Spleen (tissue), 11 donors: ENCODE data around the gene KRT8. TPM values are rescaled to one million over a fixed set of nuclear protein-coding genes. Genes with fewer than 3 reads are reported as not detected.

ENCODE experiments used
- DNase-seq: peaks from one replicate; pipeline ENCODE4 v3.0.0-alpha.2; 2020
- H3K27ac ChIP-seq, 8 donors: fragments of 200-600 bp; sonication (generic) in 7 of 8; 1 replicate in 4 of 8; 2 replicates in 4 of 8; pipeline versions ENCODE4 v1.5.0 to v1.8.0; 2016 to 2021; ENCODE audit warnings: inconsistent platforms in 4 of 8, mild to moderate bottlenecking in 4 of 8, moderate library complexity in 1 of 8
- H3K27me3 ChIP-seq, 7 donors: fragments of 200-600 bp; sonication (generic) in 6 of 7; replicated peaks in 1 of 7; 1 replicate in 4 of 7; 2 replicates in 3 of 7; pipeline versions ENCODE4 v1.5.0 to v1.8.0; 2016 to 2021; ENCODE audit warnings: inconsistent platforms in 3 of 7, mild to moderate bottlenecking in 1 of 7
- H3K36me3 ChIP-seq, 6 donors: fragments of 200-600 bp; sonication (generic) in 5 of 6; 1 replicate in 4 of 6; 2 replicates in 2 of 6; pipeline versions ENCODE4 v1.5.0 to v1.8.0; 2016 to 2021; ENCODE audit warnings: inconsistent platforms in 2 of 6
- H3K4me1 ChIP-seq, 6 donors: fragments of 200-600 bp; sonication (generic) in 5 of 6; 1 replicate in 3 of 6; 2 replicates in 3 of 6; pipeline versions ENCODE4 v1.5.0 to v1.8.0; 2016 to 2021; ENCODE audit warnings: inconsistent platforms in 3 of 6
- H3K4me3 ChIP-seq, 8 donors: fragments of 200-600 bp; sonication (generic) in 7 of 8; 1 replicate in 4 of 8; 2 replicates in 4 of 8; pipeline versions ENCODE4 v1.5.0 to v1.8.0; 2016 to 2021; ENCODE audit warnings: inconsistent platforms in 4 of 8, mild to moderate bottlenecking in 4 of 8, moderate library complexity in 2 of 8
- H3K9me3 ChIP-seq, 8 donors: fragments of 200-600 bp; sonication (generic) in 7 of 8; 1 replicate in 4 of 8; 2 replicates in 4 of 8; pipeline versions ENCODE4 v1.5.0 to v1.8.0; 2016 to 2021; ENCODE audit warnings: inconsistent platforms in 4 of 8
- CTCF ChIP-seq, 11 experiments: fragments of 200-600 bp in 7 of 11; fragments of 450-650 bp in 4 of 11; sonication (generic) in 4 of 11; IDR thresholded peaks in 8 of 11; conservative IDR thresholded peaks in 3 of 11; 1 replicate in 7 of 11; 2 replicates in 4 of 11; pipeline versions ENCODE4 v1.4.0 to v1.8.0; 2016 to 2021; ENCODE audit warnings: antibody characterized with exemption in 11 of 11, inconsistent platforms in 4 of 11, mild to moderate bottlenecking in 1 of 11
- POLR2A ChIP-seq, 3 donors: fragments of 450-650 bp; IDR thresholded peaks; one replicate each; pipeline ENCODE4 v1.5.1; 2017; ENCODE audit warnings: antibody characterized with exemption in 3 of 3, mild to moderate bottlenecking in 1 of 3
- POLR2AphosphoS5 ChIP-seq, 3 donors: sonication (generic); formaldehyde crosslinking; IDR thresholded peaks; one replicate each; pipeline ENCODE4 v1.5.1; 2017; ENCODE audit warnings: antibody characterized with exemption in 3 of 3
- WGBS, 5 donors: extraction: QIAGEN DNeasy Blood & Tissue Kit in 3 of 5; methylation state at CpG; one replicate each; pipeline versions ENCODE4 v1.1.5 to v1.1.7; 2013 to 2018; 5-methylcytosine and 5-hydroxymethylcytosine counted together
- intact Hi-C: fragments of 100-400 bp; cut with DNase I; formaldehyde crosslinking; loops from one replicate; pipeline ENCODE4 v1.15.0; 2023; ENCODE audit warnings: low total_unique reads
- polyA plus RNA-seq, 3 donors: library from polyadenylated mRNA; stranded (reverse); fragments of 200-250 nt; gene quantifications; one replicate each; pipeline ENCODE4 v1.2.1, GENCODE V29; 2013
- total RNA-seq, 7 donors: library from RNA; depleted of rRNA in 3 of 7; stranded (reverse); fragments of >200 nt in 3 of 7; fragmentation: NEBNext Ultra II Directional in 4 of 7; extraction: Animal tissue kit (Norgen Biotek cat#: 25700) in 4 of 7; gene quantifications; one replicate each; pipeline versions ENCODE4 v1.1.0 to v1.2.1, GENCODE V29; 2016 to 2021
- donor health status: healthy with polysubstance abuse.
- donor health status: DM: no; HTN: no; CAD: no; lungs with moderate emphysema.
- donor health status: DM: no; HTN: no; CAD: no.
- donor health status: Bipolar disorder and iron deficiency.
- donor health status: healthy.
- donor health status: DM: no; HTN: no; CAD: no.
- donor health status: DM: yes; HTN: yes; CAD: no.

Gene KRT8
- total and polyA plus RNA-seq, 10 donors = 10.0 to 23.1 (median 18.9) TPM

- intact Hi-C loops = no loop called here
- Histone ChIP-seq H3K27ac (no peak overlapping the region), H3K27me3 (peaks cover 0 to 8% (median 0%) of the 10 kb centered on the region in 7 donors), H3K9me3 (peaks cover 0 to 3% (median 0%) of the 10 kb centered on the region in 8 donors), H3K36me3 (no peaks in the 10 kb centered on the region), H3K4me1 (no peaks in the 10 kb centered on the region), H3K4me3 (no peak overlapping the region)
- 61 to 83% (median 78%) methylated on average over 3 of the region's 3 CpGs for WGBS, 5 donors
- TF ChIP-seq POLR2A (IDR thresholded peaks at IDR 0.05) (no peak), POLR2AphosphoS5 (IDR thresholded peaks at IDR 0.05) (no peak), CTCF (IDR thresholded peaks at IDR 0.05 in 8 of 11, conservative IDR thresholded peaks at IDR 0.05 in 3 of 11) (no peak)
- no peak for DNase-seq
Observed at GRCh38 chr12:52896190-52897100, 8.4 kb downstream of the KRT8 start.

DNA sequence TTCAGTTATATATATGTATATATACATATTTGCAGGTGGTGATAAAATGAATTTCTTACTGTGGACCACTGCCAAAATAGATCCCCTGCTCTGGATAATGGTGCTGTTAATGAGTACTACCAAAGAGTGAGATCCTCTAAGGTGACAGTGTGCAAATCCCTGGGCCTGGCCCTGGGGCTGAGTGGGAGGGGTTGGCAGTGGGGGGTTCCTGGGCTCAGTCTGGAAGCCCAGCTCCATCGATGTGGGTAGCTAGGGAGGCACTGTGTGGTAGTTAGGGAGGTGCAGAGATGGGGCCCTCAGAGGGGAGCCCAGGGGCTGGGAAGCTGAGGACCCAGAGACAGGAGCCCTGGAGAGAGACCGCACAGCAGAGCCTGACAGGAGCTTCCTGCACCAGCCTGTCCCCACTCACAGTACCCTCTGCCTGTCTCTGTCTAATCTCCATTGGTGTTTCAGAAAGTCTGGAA is 9.1 kb downstream of the KRT8 start:
- Histone ChIP-seq H3K4me1 (no peaks in the 10 kb centered on the region), H3K36me3 (no peaks in the 10 kb centered on the region), H3K27ac (no peak overlapping the region), H3K27me3 (peaks cover 0 to 8% (median 0%) of the 10 kb centered on the region in 7 donors), H3K9me3 (peaks cover 0 to 3% (median 0%) of the 10 kb centered on the region in 8 donors), H3K4me3 (no peak overlapping the region)
- no peak for TF ChIP-seq CTCF (IDR thresholded peaks at IDR 0.05 in 8 of 11, conservative IDR thresholded peaks at IDR 0.05 in 3 of 11)
- WGBS, 5 donors = 40 to 80% (median 62%) methylated on average over 2 of the region's 2 CpGs
- DNase-seq = no peak
- intact Hi-C loops = no loop called here

DNA sequence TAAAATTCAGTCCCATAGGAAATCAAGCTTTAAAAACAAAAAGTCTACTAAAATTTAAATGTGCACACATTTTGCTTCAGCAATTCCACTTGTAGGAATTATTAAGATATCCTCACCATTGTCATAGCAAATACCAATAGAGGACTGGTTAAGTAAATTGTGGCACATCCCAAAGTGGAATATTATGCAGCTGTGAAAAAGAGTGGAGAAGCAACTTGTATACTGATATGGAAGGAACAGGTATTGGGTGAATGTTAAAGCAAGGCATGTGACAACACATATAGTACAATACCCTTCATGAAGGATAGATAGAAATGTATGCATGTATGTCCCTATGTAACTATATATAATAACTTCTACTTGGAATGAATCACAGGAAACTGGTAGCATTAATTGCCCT is 11.9 kb downstream of the KRT8 start:
- H3K36me3 ChIP-seq = no peaks in the 10 kb centered on the region
- intact Hi-C loops = no loop called here
- TF ChIP-seq POLR2AphosphoS5 (IDR thresholded peaks at IDR 0.05) (no peak), POLR2A (IDR thresholded peaks at IDR 0.05) (no peak), CTCF (IDR thresholded peaks at IDR 0.05 in 8 of 11, conservative IDR thresholded peaks at IDR 0.05 in 3 of 11) (no peak)

GRCh38 chr12:52892207-52892852 is 12.5 kb downstream of the KRT8 start:
- H3K27me3 ChIP-seq = peaks cover 0 to 8% (median 0%) of the 10 kb centered on the region in 7 donors
- H3K36me3 ChIP-seq = no peaks in the 10 kb centered on the region
- WGBS, 5 donors = 84 to 91% (median 89%) methylated on average over 7 of the region's 7 CpGs
- intact Hi-C loops = no loop called here
- H3K27ac ChIP-seq = no peak overlapping the region
- H3K4me1 ChIP-seq = no peaks in the 10 kb centered on the region
- TF ChIP-seq CTCF (IDR thresholded peaks at IDR 0.05 in 8 of 11, conservative IDR thresholded peaks at IDR 0.05 in 3 of 11) = no peak
- no peak for TF ChIP-seq POLR2A (IDR thresholded peaks at IDR 0.05)
- TF ChIP-seq POLR2AphosphoS5 (IDR thresholded peaks at IDR 0.05) = no peak
- no peak overlapping the region for H3K4me3 ChIP-seq
- H3K9me3 ChIP-seq = peaks cover 0 to 3% (median 0%) of the 10 kb centered on the region in 8 donors
- DNase-seq = no peak

More for the DNA sequence above, 11.9 kb downstream of the KRT8 start:
- H3K27ac ChIP-seq = no peak overlapping the region
- DNase-seq = no peak
- peaks cover 0 to 8% (median 0%) of the 10 kb centered on the region in 7 donors for H3K27me3 ChIP-seq
- no peaks in the 10 kb centered on the region for H3K4me1 ChIP-seq
- peaks cover 0 to 3% (median 0%) of the 10 kb centered on the region in 8 donors for H3K9me3 ChIP-seq
- H3K4me3 ChIP-seq = no peak overlapping the region
